ENCODE measurements around the gene MAGI2.

The MAGI2 gene

DNA sequence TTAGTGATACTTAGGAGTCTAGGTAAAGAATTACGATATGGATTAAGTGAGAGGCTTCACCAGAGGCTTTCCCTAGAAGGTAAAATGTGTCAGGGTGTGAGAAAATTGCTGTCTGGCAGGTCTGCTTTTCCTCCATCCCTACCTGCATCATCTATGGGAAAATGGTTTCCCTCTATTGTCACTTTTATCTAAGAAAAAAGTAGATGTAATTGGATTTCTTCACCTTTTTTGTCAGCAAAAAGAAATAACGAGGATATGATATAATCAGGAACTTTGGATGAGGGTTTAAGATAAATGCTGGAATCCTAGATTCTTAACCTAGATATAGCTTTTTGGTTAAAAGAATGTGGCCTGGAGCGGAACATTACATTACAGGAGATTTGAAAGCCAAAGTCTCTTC is 146.1 kb downstream of the MAGI2 start:
- no peak for DNase-seq (ENCODE audit: low read depth in 4 of 4, low spot score in 1 of 4)

DNA sequence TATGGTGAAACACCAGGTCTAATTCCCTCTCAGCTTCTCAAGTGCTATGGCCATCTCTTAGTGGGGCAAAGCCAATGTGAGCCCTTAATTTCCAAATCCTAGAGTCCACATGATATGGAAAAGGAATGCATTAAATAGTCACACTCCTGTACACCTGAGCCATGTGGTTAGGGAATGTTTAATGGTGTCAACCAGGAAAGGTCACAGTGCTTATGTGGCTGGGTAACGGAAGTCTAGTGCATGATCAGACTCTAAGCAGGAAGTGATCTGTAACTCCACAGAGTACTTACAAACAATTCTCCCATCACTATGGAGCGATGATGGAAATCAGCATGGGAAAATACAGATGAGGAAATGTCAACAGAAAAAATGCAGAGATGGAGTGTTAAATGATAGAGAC is 148.8 kb downstream of the MAGI2 start:
- DNase-seq (ENCODE audit: low read depth in 4 of 4, low spot score in 1 of 4): no peak

DNA sequence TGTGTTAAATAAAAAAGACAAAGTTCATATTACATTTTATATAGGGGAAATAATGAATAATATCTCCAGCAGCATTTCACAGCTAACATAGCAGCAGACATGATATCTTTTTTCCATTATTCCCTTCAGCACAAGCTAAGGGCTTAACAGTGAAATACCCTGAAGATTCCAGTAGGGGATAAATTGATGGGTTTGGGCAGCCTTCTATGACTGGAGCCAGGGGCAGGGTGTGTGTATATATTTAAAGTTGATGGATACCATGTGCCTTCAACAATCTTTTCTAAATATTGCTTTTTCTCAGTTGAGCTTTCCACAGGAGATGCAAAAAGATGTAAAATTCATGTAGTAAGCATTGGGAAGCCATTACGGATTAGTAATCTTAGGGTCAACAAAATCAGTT is 151.2 kb downstream of the MAGI2 start:
- no peak for DNase-seq (ENCODE audit: low read depth in 4 of 4, low spot score in 1 of 4)

DNA sequence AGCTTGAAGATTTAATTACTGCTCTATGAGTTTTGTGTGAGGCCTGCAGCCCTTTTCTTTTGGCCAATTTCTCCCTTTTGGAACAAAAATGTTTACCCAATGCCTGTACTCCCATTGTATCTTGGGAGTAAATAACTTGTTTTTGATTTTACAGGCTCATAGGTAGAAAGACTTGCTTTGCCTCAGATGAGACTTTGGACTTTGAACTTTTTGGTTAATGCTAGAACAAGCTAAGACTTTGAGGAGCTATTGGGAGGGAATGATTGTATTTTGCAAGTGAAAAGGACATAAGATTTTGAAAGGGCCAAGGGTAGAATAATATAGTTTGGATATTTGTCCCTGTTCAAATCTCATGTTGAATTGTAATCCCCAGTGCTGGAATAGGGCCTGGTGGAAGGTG is 152.0 kb downstream of the MAGI2 start:
- no peak for DNase-seq (ENCODE audit: low read depth in 4 of 4, low spot score in 1 of 4)

DNA sequence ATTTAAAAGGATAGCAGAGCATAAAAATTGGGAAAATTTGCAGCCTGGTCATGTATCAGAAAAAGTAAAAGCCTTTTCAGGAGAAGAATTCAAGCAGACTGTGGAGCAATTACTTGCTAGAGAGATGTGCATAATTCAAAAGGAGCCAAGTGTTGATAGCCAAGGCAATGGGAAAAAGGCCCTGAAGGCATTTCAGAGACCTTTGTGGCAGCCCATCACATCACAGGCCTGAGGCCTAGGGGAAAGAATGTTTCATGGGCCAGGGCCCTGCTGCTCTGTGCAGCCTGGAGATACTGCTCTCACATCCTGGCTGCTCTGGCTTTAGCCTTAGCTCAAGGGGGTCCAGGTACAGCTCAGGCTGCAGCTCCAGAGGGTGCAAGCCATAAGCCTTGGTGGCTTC is 152.9 kb downstream of the MAGI2 start:
- no peak for DNase-seq (ENCODE audit: low read depth in 4 of 4, low spot score in 1 of 4)

DNA sequence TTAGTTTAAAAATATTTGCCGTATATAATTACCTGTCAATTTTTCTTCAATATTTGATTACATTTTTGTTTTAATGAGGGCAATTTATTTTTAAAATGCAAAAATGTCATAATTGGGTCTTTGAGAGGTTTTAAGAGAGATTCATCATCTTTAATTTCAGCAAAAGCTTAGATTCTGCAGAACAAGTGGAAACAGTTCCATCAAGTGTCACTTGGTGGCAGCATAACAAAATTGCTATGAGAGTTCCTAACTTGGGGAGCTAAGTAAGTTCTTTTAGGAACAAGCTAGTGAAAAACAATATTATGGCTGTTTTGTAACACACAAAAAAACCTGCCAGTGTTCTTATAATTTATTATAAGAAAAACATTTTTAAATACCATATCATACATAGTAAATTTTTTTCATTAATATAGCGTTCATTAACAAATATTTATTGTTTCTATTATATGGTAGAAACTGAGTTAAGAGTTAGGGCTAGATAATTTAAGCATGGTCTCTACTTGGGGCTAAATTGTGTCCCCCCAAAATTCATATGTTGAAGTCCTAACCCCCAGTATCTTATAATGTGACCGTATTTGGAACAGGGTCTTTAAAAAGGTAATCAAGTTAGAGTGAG is 155.2 kb downstream of the MAGI2 start:
- no peak for DNase-seq (ENCODE audit: low read depth in 4 of 4, low spot score in 1 of 4)

DNA sequence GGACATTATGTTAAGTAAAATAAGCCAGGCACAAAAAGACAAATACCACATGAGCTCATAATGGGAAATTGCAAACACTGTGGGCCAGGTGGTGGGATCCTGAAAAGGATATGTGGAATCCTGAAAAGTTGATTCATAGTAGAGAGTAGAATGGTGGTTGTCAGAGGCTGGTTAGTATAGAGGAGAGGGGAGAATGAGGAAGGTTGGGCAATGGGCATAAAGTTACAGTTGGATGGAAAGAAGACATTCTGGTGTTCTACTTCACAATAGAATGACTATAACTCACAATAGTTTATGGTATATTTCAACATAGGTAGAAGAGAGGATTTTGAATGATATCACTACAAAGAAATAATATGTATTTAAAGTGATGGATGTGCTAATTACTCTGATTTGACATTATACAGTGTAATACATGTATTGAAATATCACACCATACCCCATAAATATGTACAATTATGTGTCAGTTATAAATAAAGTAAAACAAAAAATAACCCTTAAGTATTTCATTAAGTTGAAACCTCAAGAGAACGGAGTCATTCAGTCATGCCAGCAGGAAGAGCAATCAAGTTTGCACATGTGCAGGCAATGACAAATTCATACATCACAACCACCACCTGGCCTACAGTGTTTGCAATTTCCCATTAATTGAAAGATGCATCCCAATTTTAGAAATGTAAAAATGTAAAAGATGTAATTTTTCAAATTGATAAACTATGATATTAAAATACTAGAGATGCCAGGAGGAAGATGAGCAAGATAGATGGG is 156.7 kb downstream of the MAGI2 start:
- DNase-seq (ENCODE audit: low read depth in 4 of 4, low spot score in 1 of 4): no peak

DNA sequence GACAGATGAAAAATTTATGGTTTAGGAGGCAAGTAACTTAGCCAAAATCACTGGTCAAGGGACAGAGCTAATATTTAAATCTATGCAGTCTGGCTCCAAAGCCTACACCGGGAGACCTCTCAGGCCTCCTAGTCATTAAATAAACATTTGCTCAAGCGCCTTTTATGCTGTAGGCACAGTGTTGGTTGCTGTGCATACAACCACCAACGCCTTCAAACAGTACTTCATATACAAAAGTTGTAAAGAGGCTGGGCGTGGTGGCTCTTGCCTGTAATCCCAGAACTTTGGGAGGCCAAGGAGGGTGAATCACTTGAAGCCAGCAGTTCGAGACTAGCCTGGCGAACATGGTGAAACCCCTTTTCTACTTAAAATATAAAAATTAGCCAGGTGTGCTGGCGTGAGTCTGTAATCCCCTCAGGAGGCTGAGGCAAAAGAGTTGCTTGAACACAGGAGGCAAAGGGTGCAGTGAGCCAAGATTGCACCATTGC is 159.8 kb downstream of the MAGI2 start:
- DNase-seq (ENCODE audit: low read depth in 4 of 4, low spot score in 1 of 4): no peak

DNA sequence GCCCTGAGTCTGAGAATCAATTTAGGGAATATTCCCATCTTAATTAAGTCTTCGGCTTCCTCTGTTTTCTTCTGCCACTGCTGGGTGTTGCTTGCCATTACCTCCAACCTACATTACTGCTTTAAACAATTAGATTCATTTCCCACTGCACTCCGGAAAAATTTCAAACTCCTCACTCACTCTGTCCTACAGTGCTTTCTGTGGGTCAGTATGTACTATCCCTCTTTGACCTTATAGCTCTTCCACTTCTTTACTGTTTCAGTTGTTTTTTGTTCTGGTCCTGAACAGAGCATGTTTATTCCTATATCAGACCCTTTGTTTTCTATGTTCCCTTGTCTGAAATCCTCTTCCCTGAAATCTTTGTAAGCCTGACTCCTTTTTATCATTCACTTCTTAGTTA is 160.6 kb downstream of the MAGI2 start:
- DNase-seq (ENCODE audit: low read depth in 4 of 4, low spot score in 1 of 4): no peak

DNA sequence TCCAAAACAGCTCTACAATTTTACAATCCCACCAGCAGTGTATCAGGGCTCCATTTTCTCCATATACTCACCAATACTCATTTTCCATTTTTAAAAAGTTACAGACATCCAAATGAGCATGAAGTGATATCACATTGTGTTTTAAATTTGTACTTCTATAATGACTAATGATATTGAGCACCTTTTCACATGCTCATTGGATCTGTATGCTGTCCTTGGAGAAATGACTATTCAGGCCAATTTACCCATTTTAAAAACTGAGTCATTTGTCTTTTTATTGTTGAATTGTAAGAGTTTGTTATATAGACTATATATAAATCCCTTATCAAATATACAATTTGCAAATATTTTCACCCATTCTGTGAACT is 162.0 kb downstream of the MAGI2 start:
- no peak for DNase-seq (ENCODE audit: low read depth in 4 of 4, low spot score in 1 of 4)

DNA sequence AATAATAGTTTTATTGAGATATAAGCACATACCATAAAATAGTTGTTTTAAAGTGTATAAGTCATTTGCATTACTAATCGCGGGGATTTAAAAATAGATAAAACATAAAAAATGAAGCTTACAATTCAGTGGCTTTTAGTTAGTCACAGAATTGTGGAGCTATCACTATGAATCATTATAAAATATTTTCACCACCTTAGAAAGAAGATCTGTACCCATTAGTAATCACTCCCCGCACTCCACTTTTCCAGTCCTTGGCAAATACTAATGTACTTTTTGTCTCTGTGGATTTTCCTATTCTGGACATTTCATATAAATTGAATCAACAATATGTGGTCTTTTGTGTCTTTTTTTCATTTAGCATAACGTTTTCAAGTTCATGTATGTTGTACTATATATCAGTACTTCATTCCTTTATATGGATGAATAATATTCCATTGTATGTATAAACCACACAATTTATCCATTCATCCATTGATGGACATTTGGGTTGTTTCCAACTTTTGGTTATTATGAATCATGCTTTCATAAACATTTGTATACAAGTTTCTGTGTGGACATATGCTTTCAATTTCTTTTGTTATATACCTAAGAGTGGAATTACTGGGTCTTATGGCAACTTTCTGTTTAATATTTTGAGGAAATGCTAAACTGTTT is 162.5 kb downstream of the MAGI2 start:
- DNase-seq (ENCODE audit: low read depth in 4 of 4, low spot score in 1 of 4): no peak

DNA sequence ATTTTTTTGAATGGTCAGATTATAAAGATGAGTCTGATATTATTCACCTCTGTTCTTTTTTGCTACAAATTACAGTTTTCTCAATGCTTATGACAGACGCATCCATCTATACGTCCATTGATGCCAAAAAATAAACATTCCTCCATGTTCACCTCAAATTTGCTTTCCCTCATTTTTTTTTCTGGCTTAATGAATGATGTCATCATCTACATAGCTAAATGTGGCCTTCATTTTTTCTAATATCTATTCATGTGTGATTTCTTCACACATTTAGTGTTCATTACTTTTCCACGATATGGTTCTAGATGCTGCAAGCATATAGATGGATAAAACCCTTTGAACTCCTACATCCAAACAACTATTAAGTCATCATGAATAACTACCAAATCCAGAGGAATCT is 163.1 kb downstream of the MAGI2 start:
- no peak for DNase-seq (ENCODE audit: low read depth in 4 of 4, low spot score in 1 of 4)

DNA sequence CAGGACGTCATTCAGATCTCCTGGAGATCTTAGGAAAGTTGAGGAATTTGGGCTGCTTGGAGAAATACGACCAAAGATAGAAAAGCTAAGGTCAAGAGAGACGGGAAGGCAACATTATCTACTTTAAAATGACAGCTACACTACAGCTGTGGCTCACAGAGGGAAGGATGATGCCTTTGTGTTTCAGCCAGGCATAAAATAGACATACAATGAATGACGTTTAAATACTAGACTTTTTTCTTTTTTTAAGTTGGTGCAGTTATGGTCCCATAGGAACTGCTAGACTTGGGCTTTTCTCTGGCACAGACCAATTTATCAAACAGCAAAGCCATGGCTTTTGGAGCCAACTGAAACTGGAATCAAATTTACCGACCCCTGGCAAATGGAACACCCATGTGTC is 164.8 kb downstream of the MAGI2 start:
- DNase-seq (ENCODE audit: low read depth in 4 of 4, low spot score in 1 of 4): no peak

DNA sequence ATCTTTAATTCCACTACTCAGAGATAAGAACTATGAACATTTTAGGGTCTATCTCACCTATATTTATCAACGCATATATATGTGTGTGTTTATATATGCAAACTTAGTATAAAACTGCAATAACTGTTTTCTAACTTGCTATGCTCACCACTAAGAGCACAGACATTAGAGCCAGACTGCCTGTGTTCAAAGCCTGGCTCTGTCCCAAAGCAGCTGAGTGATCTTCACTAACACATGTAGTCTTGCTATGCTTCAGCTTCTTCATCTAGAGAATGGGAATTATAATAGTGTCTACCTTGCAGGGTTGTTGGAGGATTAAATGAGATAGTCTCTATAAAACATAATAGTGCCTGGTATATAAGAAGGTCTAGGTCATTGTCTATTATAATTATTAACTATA is 165.5 kb downstream of the MAGI2 start:
- no peak for DNase-seq (ENCODE audit: low read depth in 4 of 4, low spot score in 1 of 4)

DNA sequence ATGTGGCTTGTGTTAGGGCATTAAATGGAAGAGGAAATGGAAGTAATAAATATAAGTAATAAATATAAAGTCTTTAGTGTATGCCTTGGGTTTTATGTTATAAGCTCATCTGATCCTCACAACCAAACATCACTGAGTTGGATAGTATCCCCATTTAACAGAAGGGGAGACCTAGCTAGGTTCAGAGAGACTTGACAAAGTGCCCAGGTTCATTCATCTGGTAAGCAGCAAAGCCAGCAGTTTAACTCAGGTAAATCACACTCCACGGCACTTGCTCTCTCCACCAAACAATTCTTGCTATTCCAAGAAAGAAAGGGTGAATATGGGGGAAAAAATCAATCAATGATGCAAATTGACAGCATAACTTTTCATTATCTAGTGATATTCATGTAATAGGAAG is 167.3 kb downstream of the MAGI2 start:
- DNase-seq (ENCODE audit: low read depth in 4 of 4, low spot score in 1 of 4): no peak

DNA sequence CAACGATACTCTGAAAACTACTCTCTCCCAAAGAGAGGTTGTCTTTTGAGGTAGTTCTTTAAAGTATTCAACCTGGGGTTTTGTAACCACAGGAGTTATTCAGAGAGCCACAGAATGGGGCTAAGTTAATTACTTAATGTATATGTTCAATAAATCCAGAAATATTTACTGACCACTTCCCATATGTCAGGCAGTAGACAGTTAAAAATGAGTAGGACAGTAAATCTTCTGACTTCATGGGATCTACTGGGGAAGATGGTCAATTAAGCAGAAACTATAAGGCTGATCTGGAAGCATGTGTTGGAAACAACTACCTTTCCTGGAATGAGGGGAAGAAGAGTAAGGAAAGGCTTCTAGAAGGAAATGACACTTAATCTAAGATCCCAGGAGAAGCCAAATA is 167.7 kb downstream of the MAGI2 start:
- DNase-seq (ENCODE audit: low read depth in 4 of 4, low spot score in 1 of 4): no peak

DNA sequence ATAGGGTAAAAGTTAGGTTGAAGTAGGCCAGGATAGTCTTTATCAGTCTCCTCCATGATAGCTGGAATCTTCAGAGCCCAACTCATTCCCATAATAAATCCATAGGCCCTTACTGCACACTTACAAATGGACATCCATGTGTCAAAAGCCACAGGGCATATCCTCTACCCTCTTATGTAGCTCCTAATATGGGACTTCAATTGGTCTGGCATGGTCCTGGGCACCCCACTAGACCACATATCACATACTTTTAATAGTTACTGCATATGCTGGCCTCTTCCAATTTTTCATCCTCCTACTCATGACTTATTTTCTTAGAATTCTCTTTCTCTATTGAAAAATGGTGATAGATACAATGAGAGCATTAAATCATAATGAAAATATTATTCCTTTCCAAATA is 169.3 kb downstream of the MAGI2 start:
- DNase-seq (ENCODE audit: low read depth in 4 of 4, low spot score in 1 of 4): no peak

DNA sequence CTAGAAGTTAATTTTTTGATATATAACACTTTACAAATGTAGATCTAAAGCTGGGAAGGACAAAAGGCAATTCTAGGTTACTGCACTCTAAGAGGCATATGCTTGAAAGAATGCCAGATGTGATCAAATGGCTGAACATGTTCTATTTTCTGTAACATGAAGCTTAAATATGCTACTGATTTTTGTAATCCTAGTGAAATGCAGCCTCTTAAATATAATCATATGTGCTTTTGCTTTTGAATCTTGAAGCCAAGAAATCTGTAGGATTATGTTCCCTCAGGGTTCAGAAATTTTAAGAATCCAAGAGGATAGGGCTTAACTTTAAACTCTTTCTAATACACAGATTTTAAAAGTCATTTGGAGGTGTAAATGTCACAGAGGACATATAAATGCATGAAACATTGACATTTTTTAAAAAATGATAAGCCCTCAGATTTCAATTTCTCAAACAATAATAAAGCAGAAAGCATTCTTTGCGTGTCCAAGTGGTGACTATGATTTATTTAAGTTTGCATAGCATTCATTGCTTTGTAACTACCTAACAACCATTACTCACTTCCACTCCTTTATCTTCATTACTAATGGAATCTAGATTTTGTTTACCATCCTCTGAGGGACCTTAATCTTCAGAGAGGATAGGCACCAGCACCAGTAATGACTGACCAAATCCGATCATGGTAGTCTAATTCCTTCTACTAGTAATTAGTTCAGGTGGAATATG is 170.4 kb downstream of the MAGI2 start:
- DNase-seq (ENCODE audit: low read depth in 4 of 4, low spot score in 1 of 4): no peak

DNA sequence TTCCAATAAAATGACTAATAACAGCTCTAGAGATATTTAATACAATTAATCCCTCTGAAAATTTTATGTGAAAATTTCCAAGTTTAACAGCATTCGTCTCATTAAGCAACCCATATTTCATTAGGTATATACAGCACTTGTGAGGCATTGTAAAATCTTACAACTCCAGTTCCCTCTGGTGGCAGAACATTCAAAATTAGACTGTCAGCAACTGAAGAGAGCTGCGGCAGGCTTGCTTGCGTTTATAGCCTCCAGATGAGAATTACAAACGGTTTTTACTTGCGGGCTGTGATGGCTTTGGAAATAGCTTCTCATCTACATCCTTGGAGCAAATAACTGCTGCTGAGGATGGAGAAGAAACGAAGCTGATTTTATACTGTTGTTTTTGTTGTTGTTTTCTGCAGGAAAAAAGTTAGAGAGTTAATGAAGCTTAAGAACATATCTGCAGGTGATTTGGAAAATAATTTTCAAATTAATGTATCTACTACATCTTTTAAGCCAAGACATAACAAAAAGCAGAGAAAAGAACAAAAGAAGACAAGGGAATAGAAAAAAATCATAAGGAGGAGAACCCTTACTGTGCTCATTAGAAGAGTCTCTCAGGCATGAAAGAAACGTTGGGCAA is 171.3 kb downstream of the MAGI2 start:
- DNase-seq (ENCODE audit: low read depth in 4 of 4, low spot score in 1 of 4): no peak

DNA sequence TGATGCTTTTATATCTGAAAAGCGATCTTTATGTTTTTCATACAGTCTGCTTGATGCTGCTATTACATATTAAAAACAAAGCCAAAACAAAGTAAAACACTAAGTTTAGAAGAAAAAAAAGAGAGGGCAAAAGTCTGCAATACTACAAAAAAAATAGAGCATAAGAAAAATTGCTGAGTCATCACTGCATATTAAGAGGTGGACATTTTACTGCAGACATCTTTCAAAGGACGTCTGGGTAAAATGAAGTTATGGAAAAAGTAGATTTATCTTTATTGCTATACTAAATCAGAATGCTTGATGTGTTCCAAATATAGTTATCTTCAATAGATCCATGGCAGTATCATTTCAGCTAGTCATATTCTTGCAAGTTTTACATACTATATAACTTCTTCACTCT is 172.0 kb downstream of the MAGI2 start:
- no peak for DNase-seq (ENCODE audit: low read depth in 4 of 4, low spot score in 1 of 4)

DNA sequence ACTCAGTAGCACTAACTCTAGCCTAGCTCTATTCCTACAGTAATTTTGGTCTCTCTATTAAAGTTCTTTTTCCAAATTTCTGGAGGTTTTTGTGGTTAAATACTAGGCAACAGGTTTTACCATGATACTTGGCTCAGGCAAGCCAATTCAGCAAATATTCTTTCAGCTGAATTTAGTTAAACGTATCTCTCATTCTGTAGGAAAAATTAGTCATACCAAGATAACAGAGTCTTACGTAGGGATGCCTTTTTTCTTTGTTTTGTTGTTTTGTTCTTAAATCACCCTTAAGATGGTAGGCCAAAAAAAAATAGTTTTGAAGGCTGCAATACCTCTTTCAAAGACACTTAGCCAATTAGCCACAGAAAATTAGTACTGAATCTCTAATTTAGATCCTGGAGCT is 180.5 kb downstream of the MAGI2 start:
- no peak for DNase-seq (ENCODE audit: low read depth in 4 of 4, low spot score in 1 of 4)
